ENCODE measurements around the gene CYBA. TPM values are rescaled to one million over a fixed set of nuclear protein-coding genes. Genes with fewer than 3 reads are reported as not detected.

CYBA gene
- total RNA-seq, 2 donors from 2014 or later, result 368 to 389 TPM

DNA sequence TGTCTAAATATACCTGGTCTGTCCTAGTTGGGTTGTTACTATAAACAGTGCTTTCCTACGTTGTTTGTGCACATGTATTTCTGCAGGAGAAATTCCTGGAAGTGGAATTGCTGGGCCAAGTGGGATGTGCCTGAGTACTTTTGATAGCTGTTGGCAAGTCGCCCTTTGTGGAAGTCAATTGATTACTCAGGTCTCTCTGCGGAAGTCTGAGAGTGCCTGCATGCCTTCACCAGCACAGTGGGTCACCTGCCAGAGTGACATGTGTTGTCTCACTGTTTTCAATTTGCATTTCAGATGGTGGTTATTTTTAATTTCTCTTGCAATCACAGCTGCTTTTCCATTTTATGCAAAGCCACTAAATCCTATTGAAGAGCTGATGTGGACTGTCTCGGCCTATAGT, 14.3 kb upstream of the CYBA start:
- H3K9me3 ChIP-seq, result no peaks in the 10 kb centered on the region
- H3K27ac ChIP-seq, result no peak overlapping the region
- TF ChIP-seq, protein P1, sequence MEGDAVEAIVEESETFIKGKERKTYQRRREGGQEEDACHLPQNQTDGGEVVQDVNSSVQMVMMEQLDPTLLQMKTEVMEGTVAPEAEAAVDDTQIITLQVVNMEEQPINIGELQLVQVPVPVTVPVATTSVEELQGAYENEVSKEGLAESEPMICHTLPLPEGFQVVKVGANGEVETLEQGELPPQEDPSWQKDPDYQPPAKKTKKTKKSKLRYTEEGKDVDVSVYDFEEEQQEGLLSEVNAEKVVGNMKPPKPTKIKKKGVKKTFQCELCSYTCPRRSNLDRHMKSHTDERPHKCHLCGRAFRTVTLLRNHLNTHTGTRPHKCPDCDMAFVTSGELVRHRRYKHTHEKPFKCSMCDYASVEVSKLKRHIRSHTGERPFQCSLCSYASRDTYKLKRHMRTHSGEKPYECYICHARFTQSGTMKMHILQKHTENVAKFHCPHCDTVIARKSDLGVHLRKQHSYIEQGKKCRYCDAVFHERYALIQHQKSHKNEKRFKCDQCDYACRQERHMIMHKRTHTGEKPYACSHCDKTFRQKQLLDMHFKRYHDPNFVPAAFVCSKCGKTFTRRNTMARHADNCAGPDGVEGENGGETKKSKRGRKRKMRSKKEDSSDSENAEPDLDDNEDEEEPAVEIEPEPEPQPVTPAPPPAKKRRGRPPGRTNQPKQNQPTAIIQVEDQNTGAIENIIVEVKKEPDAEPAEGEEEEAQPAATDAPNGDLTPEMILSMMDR (IDR thresholded peaks at IDR 0.05), result no peak
- no peak for DNase-seq
- H3K36me3 ChIP-seq, result no peaks in the 10 kb centered on the region
- no peak overlapping the region for H3K9ac ChIP-seq (ENCODE audit: low read depth in 2 of 2, low read length in 2 of 2)
- intact Hi-C loops (cut with DNase I), result no loop called here
- H3K4me3 ChIP-seq, result no peak overlapping the region
- H3K4me1 ChIP-seq, result peaks cover 4% of the 10 kb centered on the region
- H3K27me3 ChIP-seq, result no peaks in the 10 kb centered on the region

DNA sequence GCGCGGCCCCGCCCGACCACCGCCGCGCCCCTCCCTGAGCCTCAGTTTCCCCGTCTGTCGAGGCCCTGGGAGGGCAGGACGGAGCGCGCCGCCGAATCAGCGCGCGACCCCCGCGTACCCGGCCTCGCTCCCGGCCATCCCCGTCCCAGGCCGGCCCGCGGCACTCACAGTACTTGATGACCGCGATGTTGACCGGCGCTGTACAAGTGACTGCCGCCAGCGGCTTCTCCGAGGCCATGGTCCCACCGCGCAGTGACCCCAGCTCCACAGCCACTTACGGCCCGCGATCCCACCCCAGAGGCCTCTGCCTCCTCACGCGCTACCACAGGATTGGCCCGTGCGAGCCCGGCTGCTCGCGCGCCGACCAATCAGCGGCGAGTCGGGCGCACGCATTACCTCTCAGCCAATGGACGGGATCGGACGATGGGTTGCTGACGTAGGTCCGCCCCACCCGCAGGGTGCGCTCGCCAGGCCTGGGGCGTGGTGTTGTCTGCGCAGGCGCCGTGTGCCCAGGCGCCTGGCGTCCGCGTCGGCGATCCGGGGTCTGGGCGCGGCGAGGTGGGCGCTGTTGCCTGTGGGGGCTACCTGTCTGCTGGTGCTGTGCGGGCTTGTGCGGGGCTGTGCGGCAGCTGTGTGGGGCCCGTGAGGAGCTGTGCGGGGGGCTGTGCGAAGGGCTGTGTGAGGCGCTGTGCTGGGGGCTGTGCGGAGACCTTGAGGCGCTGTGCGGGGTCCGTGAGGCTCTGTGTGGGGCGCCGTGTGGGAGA, 12.2 kb upstream of the CYBA start, which contains the start of gene MVD:
Gene MVD (minus strand): TSS at position 249 of the 764 bp plus-strand sequence. CDS start 11 bp downstream, at position 238.
- Histone ChIP-seq H3K36me3 (no peaks in the 10 kb centered on the region), H3K9me3 (no peaks in the 10 kb centered on the region), H3K27me3 (no peaks in the 10 kb centered on the region), H3K4me3 (peak within 1 kb of the TSS; percentile 87), H3K27ac (peak within 1 kb of the TSS; percentile 79), H3K4me1 (peaks cover 4% of the 10 kb centered on the region), H3K9ac (ENCODE audit: low read depth in 2 of 2, low read length in 2 of 2) (peak within 1 kb of the TSS; percentile 84 to 98)
- intact Hi-C loops (cut with DNase I), result no loop called here
- DNase-seq, result peak; percentile 97
- TF ChIP-seq, protein P1 (IDR thresholded peaks at IDR 0.05), result no peak

DNA sequence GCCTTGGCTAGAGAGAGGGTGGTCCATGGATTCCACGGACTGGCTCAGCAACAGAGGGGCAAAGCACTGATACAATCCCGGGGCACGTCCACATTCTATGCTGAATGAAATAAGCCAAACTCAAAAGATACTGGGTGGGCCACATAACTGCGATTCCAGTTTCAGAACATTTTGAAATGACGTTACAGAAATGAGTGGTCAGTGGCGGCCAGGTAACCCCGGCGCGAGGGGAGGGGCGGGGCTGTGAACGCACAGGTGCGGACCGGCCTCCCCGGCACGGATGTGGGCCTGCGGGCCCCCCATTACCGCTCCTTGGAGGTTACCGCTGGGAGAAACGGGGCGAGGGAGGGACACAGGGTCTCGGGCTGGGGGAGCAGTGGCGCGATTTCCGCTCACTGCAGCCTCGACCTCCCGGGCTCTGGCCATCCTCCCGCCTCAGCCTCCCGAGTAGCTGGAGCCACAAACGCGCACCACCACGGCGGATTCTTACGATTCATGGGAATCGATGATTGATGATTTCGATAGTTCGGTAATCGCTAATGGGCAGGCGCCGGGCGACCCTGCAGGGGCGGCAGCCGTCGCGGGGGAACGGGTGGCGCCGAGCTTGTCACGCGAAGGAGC, 11.5 kb upstream of the CYBA start:
- Histone ChIP-seq H3K27ac (peak overlapping the region; percentile 79), H3K9ac (ENCODE audit: low read depth in 2 of 2, low read length in 2 of 2) (peak overlapping the region; percentile 84 to 98), H3K27me3 (no peaks in the 10 kb centered on the region), H3K4me3 (peak overlapping the region; percentile 87), H3K4me1 (peaks cover 4% of the 10 kb centered on the region), H3K9me3 (no peaks in the 10 kb centered on the region), H3K36me3 (no peaks in the 10 kb centered on the region)
- intact Hi-C loops (cut with DNase I), result no loop called here
- DNase-seq, result peak; percentile 50
- TF ChIP-seq, protein P1 (IDR thresholded peaks at IDR 0.05), result no peak

DNA sequence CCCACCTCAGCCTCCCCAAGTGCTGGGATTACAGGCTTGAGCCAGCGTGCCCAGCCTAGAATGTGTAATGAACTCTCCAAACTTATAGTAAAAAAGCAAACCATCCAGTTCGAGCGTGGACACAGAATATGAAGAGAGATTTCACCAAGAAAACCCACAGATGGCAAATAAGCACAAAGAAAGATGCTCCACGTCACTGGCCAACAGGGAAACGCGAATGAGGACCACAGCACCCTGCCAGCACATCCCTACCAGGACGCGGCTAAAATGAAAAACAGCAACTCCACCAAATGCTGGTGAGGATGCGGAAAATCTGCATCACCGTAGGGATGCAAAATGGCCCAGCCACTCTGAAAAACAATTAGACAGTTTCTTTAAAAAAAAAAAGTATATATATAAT, 10.6 kb upstream of the CYBA start:
- no peaks in the 10 kb centered on the region for H3K36me3 ChIP-seq
- TF ChIP-seq, protein P1 (IDR thresholded peaks at IDR 0.05), result no peak
- no peak for DNase-seq
- intact Hi-C loops (cut with DNase I), result no loop called here
- H3K27ac ChIP-seq, result no peak overlapping the region
- peaks cover 4% of the 10 kb centered on the region for H3K4me1 ChIP-seq
- no peaks in the 10 kb centered on the region for H3K9me3 ChIP-seq
- H3K27me3 ChIP-seq, result no peaks in the 10 kb centered on the region
- no peak overlapping the region for H3K4me3 ChIP-seq
- H3K9ac ChIP-seq (ENCODE audit: low read depth in 2 of 2, low read length in 2 of 2), result no peak overlapping the region

DNA sequence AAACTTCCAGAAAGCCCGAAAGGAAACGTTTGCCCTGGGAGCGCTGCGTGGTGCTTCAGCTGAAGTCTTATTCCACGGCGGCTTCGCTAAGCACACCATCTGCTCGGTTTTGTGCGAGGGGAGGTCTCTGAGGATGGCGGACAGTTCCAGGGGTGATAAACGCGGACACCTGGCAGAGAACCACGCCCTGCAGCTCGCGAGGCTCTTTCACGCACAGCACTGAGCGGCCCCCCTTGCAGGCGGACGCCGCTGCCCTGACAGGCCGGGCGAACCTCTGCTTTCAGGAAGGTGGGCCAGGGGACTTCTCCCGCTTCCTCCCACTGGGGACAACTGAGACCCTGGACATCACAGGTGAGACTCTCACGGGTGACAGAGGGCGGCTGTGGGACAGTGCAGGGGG, 8.3 kb upstream of the CYBA start:
- no peaks in the 10 kb centered on the region for H3K36me3 ChIP-seq
- H3K27ac ChIP-seq, result no peak overlapping the region
- TF ChIP-seq, protein P1 (IDR thresholded peaks at IDR 0.05), result no peak
- H3K27me3 ChIP-seq, result no peaks in the 10 kb centered on the region
- H3K4me1 ChIP-seq, result peaks cover 4% of the 10 kb centered on the region
- H3K4me3 ChIP-seq, result no peak overlapping the region
- H3K9ac ChIP-seq (ENCODE audit: low read depth in 2 of 2, low read length in 2 of 2), result no peak overlapping the region
- H3K9me3 ChIP-seq, result no peaks in the 10 kb centered on the region
- DNase-seq, result no peak
- intact Hi-C loops (cut with DNase I), result no loop called here
